ENCODE measurements around the gene OBSCN.

OBSCN gene

DNA sequence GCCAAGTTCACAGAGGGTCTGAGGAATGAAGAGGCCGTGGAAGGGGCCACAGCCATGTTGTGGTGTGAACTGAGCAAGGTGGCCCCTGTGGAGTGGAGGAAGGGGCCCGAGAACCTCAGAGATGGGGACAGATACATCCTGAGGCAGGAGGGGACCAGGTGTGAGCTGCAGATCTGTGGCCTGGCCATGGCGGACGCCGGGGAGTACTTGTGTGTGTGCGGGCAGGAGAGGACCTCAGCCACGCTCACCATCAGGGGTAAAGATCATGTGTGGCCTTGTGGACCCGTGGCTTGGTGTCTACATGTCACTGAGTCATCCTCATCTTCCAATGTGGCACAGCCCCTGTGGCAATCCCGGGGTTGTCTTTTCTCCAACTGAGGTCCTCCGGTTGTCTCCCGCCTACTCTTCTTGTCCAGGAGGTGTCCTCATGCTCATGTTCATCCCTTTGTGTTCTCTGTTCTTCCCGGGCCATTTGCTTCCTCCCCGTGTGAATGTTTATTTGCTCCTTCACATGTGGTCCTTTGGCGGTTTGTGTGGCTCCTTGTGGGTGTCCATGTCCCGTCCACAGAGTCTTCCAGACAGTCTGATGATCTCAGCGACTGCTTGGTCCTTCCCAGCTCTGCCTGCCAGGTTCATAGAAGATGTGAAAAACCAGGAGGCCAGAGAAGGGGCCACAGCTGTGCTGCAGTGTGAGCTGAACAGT lies 84.2 kb downstream of the OBSCN start:
- DNase-seq (ENCODE audit: low spot score): no peak
- in situ Hi-C loops (cut with MboI; ENCODE audit: low sequenced_read_pairs, unreplicated experiment): no loop called here
- TF ChIP-seq, protein P1, sequence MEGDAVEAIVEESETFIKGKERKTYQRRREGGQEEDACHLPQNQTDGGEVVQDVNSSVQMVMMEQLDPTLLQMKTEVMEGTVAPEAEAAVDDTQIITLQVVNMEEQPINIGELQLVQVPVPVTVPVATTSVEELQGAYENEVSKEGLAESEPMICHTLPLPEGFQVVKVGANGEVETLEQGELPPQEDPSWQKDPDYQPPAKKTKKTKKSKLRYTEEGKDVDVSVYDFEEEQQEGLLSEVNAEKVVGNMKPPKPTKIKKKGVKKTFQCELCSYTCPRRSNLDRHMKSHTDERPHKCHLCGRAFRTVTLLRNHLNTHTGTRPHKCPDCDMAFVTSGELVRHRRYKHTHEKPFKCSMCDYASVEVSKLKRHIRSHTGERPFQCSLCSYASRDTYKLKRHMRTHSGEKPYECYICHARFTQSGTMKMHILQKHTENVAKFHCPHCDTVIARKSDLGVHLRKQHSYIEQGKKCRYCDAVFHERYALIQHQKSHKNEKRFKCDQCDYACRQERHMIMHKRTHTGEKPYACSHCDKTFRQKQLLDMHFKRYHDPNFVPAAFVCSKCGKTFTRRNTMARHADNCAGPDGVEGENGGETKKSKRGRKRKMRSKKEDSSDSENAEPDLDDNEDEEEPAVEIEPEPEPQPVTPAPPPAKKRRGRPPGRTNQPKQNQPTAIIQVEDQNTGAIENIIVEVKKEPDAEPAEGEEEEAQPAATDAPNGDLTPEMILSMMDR (IDR thresholded peaks at IDR 0.05; ENCODE audit: borderline replicate concordance, control extremely low read depth, extremely low read depth, insufficient read depth, missing control alignments): no peak

DNA sequence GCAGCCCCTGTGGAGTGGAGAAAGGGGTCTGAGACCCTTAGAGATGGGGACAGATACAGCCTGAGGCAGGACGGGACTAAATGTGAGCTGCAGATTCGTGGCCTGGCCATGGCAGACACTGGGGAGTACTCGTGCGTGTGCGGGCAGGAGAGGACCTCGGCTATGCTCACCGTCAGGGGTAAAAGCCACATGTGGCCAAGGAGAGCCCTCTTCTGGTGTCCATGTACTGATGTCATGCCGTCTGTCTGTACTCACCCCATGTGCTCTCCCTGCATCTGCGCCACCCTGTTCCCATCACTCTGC lies 84.7 kb downstream of the OBSCN start:
- DNase-seq (ENCODE audit: low spot score): no peak
- in situ Hi-C loops (cut with MboI; ENCODE audit: low sequenced_read_pairs, unreplicated experiment): no loop called here
- TF ChIP-seq, protein P1 (IDR thresholded peaks at IDR 0.05; ENCODE audit: borderline replicate concordance, control extremely low read depth, extremely low read depth, insufficient read depth, missing control alignments): no peak

DNA sequence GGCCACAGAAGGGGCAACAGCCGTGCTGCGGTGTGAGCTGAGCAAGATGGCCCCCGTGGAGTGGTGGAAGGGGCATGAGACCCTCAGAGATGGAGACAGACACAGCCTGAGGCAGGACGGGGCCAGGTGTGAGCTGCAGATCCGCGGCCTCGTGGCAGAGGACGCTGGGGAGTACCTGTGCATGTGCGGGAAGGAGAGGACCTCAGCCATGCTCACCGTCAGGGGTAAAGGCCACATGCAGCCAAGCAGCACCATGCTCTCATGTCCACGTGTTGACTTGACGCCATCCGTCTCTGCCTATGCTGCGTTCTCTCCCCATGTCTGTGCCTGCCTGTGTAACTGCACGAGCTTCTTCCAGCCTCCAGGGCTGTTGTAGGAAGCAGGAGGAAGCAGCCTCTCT lies 85.5 kb downstream of the OBSCN start:
- TF ChIP-seq, protein P1 (IDR thresholded peaks at IDR 0.05; ENCODE audit: borderline replicate concordance, control extremely low read depth, extremely low read depth, insufficient read depth, missing control alignments): no peak
- in situ Hi-C loops (cut with MboI; ENCODE audit: low sequenced_read_pairs, unreplicated experiment): no loop called here
- DNase-seq (ENCODE audit: low spot score): no peak

DNA sequence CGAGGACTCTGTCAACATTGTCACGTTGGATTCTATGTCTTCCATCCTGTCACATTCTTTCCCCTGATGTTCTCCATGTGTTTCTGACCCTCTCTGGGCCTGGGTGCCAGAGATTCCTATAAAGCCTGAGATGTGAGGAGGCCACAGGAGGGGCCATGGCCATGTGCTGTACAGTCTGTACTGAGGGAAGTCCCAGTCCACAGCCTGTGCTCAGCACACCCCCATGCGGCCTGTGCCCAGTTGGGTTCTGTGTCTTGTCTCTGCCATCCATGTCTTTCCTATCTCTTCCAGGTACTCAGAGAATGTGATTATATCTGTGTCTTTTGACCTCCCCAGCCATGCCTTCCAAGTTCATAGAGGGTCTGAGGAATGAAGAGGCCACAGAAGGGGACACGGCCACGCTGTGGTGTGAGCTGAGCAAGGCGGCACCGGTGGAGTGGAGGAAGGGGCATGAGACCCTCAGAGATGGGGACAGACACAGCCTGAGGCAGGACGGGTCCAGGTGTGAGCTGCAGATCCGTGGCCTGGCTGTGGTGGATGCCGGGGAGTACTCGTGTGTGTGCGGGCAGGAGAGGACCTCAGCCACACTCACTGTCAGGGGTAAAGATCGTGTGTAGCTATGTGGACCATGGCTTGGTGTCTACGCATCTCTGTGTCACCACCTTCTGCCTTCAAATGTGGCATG lies 86.1 kb downstream of the OBSCN start:
- DNase-seq (ENCODE audit: low spot score): no peak
- TF ChIP-seq, protein P1 (IDR thresholded peaks at IDR 0.05; ENCODE audit: borderline replicate concordance, control extremely low read depth, extremely low read depth, insufficient read depth, missing control alignments): no peak
- in situ Hi-C loops (cut with MboI; ENCODE audit: low sequenced_read_pairs, unreplicated experiment): no loop called here

DNA sequence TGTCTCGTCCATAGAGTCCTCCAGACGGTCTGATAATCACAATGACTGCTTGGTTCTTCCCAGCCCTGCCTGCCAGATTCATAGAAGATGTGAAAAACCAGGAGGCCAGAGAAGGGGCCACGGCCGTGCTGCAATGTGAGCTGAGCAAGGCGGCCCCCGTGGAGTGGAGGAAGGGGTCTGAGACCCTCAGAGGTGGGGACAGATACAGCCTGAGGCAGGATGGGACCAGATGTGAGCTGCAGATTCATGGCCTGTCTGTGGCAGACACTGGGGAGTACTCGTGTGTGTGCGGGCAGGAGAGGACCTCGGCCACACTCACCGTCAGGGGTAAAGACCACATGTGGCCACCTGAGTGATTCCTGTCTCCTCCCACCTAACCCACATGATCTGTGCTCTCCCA lies 86.9 kb downstream of the OBSCN start:
- TF ChIP-seq, protein P1 (IDR thresholded peaks at IDR 0.05; ENCODE audit: borderline replicate concordance, control extremely low read depth, extremely low read depth, insufficient read depth, missing control alignments): no peak
- in situ Hi-C loops (cut with MboI; ENCODE audit: low sequenced_read_pairs, unreplicated experiment): no loop called here
- DNase-seq (ENCODE audit: low spot score): no peak

DNA sequence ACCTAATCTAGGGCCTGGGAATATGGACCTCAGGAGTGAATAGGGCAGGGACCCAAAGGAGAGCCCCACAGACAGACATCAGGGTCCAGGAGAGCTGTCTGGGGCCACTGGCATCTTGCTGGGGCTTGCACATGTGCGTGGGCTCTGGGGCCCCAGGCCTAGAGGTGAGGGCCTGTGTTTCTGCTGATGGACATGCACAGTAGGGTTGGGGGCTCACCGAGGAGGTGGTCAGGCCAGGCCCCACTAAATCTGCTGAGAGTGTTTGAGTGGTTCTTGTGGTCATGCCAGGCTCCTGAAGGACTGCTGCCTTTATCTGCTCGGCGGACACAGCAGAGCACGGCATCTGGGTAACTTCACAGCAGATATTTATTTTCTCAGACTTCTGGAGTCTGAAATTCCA lies 87.4 kb downstream of the OBSCN start:
- in situ Hi-C loops (cut with MboI; ENCODE audit: low sequenced_read_pairs, unreplicated experiment): no loop called here
- DNase-seq (ENCODE audit: low spot score): no peak

More for the DNA sequence above, 87.4 kb downstream of the OBSCN start:
- TF ChIP-seq, protein P1 (IDR thresholded peaks at IDR 0.05; ENCODE audit: borderline replicate concordance, control extremely low read depth, extremely low read depth, insufficient read depth, missing control alignments): no peak
